Measurements from ENCODE around the gene AOAH.

DNA sequence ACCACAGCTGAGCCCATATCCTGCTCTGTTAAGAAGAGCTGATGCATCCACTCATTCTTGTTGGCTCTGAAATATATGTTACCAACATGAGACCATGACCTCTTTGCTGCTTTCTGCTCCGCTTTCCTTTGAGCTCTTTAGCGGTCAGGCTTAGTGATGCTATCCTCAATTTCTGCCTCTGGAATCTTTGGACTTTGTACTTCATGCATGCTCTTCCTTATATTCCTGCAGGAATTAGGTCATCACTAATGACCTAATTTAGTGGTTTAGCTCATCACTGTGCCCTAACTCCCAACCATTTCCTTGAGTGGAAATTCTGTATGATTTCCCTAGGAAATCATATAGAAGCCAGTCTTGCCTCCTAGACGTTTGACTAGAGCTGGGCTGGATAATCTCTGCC, 119.5 kb downstream of the AOAH start:
- TF ChIP-seq, protein P1, sequence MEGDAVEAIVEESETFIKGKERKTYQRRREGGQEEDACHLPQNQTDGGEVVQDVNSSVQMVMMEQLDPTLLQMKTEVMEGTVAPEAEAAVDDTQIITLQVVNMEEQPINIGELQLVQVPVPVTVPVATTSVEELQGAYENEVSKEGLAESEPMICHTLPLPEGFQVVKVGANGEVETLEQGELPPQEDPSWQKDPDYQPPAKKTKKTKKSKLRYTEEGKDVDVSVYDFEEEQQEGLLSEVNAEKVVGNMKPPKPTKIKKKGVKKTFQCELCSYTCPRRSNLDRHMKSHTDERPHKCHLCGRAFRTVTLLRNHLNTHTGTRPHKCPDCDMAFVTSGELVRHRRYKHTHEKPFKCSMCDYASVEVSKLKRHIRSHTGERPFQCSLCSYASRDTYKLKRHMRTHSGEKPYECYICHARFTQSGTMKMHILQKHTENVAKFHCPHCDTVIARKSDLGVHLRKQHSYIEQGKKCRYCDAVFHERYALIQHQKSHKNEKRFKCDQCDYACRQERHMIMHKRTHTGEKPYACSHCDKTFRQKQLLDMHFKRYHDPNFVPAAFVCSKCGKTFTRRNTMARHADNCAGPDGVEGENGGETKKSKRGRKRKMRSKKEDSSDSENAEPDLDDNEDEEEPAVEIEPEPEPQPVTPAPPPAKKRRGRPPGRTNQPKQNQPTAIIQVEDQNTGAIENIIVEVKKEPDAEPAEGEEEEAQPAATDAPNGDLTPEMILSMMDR (conservative IDR thresholded peaks at IDR 0.05; ENCODE audit: low read length): no peak
- no peak for TF ChIP-seq EZH2phosphoT487 (IDR thresholded peaks at IDR 0.05; ENCODE audit: borderline replicate concordance)

Data from Loucy (cell line).